Esophagus muscularis mucosa (tissue), 4 donors: Measurements from ENCODE around the gene NFATC1.

Experiments used
- CTCF ChIP-seq, 3 experiments: fragments of 200-600 bp in 2 of 3; fragments of 450-650 bp in 1 of 3; sonication (generic) in 2 of 3; IDR thresholded peaks; one replicate each; pipeline ENCODE4 v1.5.1; 2017 to 2019; ENCODE audit warnings: antibody characterized with exemption in 3 of 3, mild to moderate bottlenecking in 2 of 3, moderate library complexity in 1 of 3
- EP300 ChIP-seq: sonication (generic); formaldehyde crosslinking; IDR thresholded peaks from one replicate; pipeline ENCODE4 v1.6.1; 2017; ENCODE audit warnings: antibody characterized with exemption
- POLR2AphosphoS5 ChIP-seq, 2 donors: sonication (generic); formaldehyde crosslinking; IDR thresholded peaks; one replicate each; pipeline ENCODE4 v1.6.1; 2017; ENCODE audit warnings: antibody characterized with exemption in 2 of 2

GRCh38 chr18:79487801-79488201 lies 92.1 kb downstream of the NFATC1 start:
- TF ChIP-seq CTCF (IDR thresholded peaks at IDR 0.05) (no peak), EP300 (no peak), POLR2AphosphoS5 (IDR thresholded peaks at IDR 0.05) (no peak)
